ENCODE data around the gene TTC36. TPM values are rescaled to one million over a fixed set of nuclear protein-coding genes. Genes with fewer than 3 reads are reported as not detected.

The TTC36 gene
- total and polyA plus RNA-seq, 10 of the 15 experiments (the other 5 are each of a cell fraction or from before 2014, with no cell fraction given), result 0.28 to 0.78 (median 0.59) TPM; not detected in 7

- in situ Hi-C loops (cut with MboI) (no loop called here), intact Hi-C loops (cut with micrococcal nuclease; ENCODE audit: unreplicated experiment) (no loop called here)
- no peaks in the 10 kb centered on the region for H3K27me3 ChIP-seq (replicated peaks in 1 of 2; ENCODE audit: control insufficient read depth in 2 of 2, insufficient read depth in 2 of 2, low read length in 1 of 2)
- TF ChIP-seq SRF (IDR thresholded peaks at IDR 0.05; ENCODE audit: low read depth in 2 of 2, low read length in 2 of 2), result no peak
- TF ChIP-seq BMI1 (IDR thresholded peaks at IDR 0.05; ENCODE audit: borderline replicate concordance), result no peak
- no peak for TF ChIP-seq FOXM1 (IDR thresholded peaks at IDR 0.05; ENCODE audit: low read depth, low read length)
- no peak for TF ChIP-seq ZSCAN29 (IDR thresholded peaks at IDR 0.05)
- TF ChIP-seq SREBF1 (IDR thresholded peaks at IDR 0.05; ENCODE audit: low read length), result no peak
- TF ChIP-seq SUZ12 (IDR thresholded peaks at IDR 0.05; ENCODE audit: unreplicated experiment), result no peak
- TF ChIP-seq MLLT1 (IDR thresholded peaks at IDR 0.05), result no peak
- no peak for TF ChIP-seq NRF1 (conservative IDR thresholded peaks at IDR 0.05; ENCODE audit: low read depth, low read length)
- TF ChIP-seq ZNF217 (IDR thresholded peaks at IDR 0.05), result no peak
- no peak for TF ChIP-seq TARDBP (IDR thresholded peaks at IDR 0.05; ENCODE audit: borderline replicate concordance)
- no peak for TF ChIP-seq WRNIP1 (IDR thresholded peaks at IDR 0.05; ENCODE audit: borderline replicate concordance, low read depth, low read length)
- TF ChIP-seq EZH2 (IDR thresholded peaks at IDR 0.05; ENCODE audit: borderline replicate concordance, control insufficient read depth, low read depth, low read length), result no peak
- no peak for TF ChIP-seq STAT3 (IDR thresholded peaks at IDR 0.05; ENCODE audit: low read depth, low read length)
- TF ChIP-seq NKRF (conservative IDR thresholded peaks at IDR 0.05), result no peak
- TF ChIP-seq CBX3 (IDR thresholded peaks at IDR 0.05; ENCODE audit: borderline replicate concordance, low read depth), result no peak
- no peak for TF ChIP-seq ZBED1 (IDR thresholded peaks at IDR 0.05; ENCODE audit: borderline replicate concordance)
- no peak for TF ChIP-seq EGR1 (IDR thresholded peaks at IDR 0.05; ENCODE audit: borderline replicate concordance in 1 of 2, low read depth in 2 of 2, low read length in 2 of 2)
- no peak for TF ChIP-seq STAT1 (conservative IDR thresholded peaks at IDR 0.05)
- TF ChIP-seq MEF2A (IDR thresholded peaks at IDR 0.05; ENCODE audit: insufficient read depth, low read depth, low read length), result no peak
- ChIA-PET CTCF (interaction anchor here (0.7 kb wide), 1 partner anchor 8 kb away, joined by 3 read pairs; no protein-coding TSS in a partner anchor), RAD21 (ENCODE audit: unreplicated experiment) (interaction anchor here (0.5 kb wide), 1 partner anchor 28 kb away, joined by 3 read pairs; the partner anchor contains the start of gene ARCN1), POLR2A (interaction anchor here (0.6 to 1.1 kb wide), 3 partner anchors 15 to 328 kb away, joined by 3 read pairs; no protein-coding TSS in a partner anchor), SMC1A (ENCODE audit: uncharacterized antibody, unreplicated experiment) (no interaction called here)
- FAIRE-seq (no peak), ATAC-seq (no peak), DNase-seq (ENCODE audit: low read depth, low spot score) (no peak)
- H3K4me3 ChIP-seq, result no peak overlapping the region
- no peaks in the 10 kb centered on the region; a peak in 1 of 4 replicates for H3K36me3 ChIP-seq (ENCODE audit: control insufficient read depth in 2 of 2, insufficient read depth in 2 of 2, low read length in 1 of 2)
- WGBS (ENCODE audit: insufficient coverage, insufficient replicate concordance, low lambda C conversion rate, missing lambda C conversion rate), result 92% methylated on average over 3 of the region's 3 CpGs
- no peaks in the 10 kb centered on the region for H3K79me2 ChIP-seq (ENCODE audit: control insufficient read depth, insufficient read depth, low read length)
- no peaks in the 10 kb centered on the region for H3K4me1 ChIP-seq (ENCODE audit: control insufficient read depth, insufficient read depth, low read length)
- no peaks in the 10 kb centered on the region for H3K9me3 ChIP-seq (replicated peaks; ENCODE audit: control insufficient read depth, insufficient read depth, low read length)
- no peak overlapping the region for H2AFZ ChIP-seq (ENCODE audit: control insufficient read depth, low read depth, low read length)
- H3K27ac ChIP-seq (ENCODE audit: control insufficient read depth, insufficient read depth), result no peak overlapping the region
- BruUV-seq (replicated peaks), result no TSS peak
- no peak overlapping the region for H3K4me2 ChIP-seq (ENCODE audit: control insufficient read depth, insufficient read depth)
- no peak overlapping the region for H3K9ac ChIP-seq (ENCODE audit: control insufficient read depth, insufficient read depth, low read length)
- H4K20me1 ChIP-seq (ENCODE audit: control insufficient read depth, insufficient read depth), result no peaks in the 10 kb centered on the region
These were observed 17.4 kb downstream of the TTC36 start for GRCh38 chr11:118544647-118545010.

All from GM12878 (cell line).